ENCODE results near the gene RAD51. TPM values are rescaled to one million over a fixed set of nuclear protein-coding genes. Genes with fewer than 3 reads are reported as not detected.

Gene RAD51
- total and polyA plus RNA-seq, 9 donors: 0.41 to 2.5 (median 0.73) TPM; not detected in 3

DNA sequence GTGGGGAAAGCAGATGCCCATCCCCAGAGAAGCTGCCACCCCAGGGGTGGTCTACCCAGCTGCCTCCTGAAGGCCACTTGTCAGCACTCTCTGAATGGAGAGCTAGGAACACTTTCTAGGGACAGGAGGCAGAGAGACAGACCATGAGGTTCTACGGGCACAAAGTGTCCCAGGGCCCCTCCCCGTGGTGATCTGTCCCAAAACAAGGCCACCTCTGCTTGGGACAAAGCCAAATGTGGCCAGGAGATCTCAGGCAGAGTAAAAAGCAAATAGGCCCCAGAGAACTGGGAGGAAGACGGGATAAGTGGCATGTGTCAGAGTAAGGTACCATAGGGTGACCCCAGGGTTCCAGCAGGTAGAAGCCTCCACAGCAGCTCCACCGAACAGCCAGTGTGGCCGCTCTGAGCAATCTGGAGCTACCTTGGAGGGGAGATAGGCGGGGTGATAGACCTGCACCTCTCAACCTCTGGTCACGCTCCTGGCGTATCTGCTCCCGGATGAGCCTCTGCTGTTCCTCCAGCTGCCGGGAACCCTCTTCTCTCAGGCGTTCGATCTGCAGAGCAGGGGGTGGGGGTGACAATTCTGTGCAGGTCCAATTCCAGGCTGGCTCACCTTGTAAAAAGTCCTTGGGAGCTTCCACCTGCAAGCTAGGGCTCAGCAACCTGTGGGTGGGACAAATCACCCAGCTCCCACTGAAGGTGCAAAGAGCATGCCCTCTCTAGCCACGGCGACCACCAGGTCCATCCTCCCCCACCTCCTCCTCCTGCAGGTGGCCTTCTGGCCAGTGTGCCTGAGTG lies 81.0 kb downstream of the RAD51 start:
- no peaks in the 10 kb centered on the region for H3K4me1 ChIP-seq (ENCODE audit: insufficient read depth)
- H3K4me3 ChIP-seq: no peak overlapping the region
- H3K27ac ChIP-seq: no peak overlapping the region
- H3K27me3 ChIP-seq: no peaks in the 10 kb centered on the region
- WGBS, 3 donors: 92 to 95% (median 95%) methylated on average over 14 of the region's 14 CpGs
- no peak for TF ChIP-seq EP300 (IDR thresholded peaks at IDR 0.05)
- TF ChIP-seq, protein P1, sequence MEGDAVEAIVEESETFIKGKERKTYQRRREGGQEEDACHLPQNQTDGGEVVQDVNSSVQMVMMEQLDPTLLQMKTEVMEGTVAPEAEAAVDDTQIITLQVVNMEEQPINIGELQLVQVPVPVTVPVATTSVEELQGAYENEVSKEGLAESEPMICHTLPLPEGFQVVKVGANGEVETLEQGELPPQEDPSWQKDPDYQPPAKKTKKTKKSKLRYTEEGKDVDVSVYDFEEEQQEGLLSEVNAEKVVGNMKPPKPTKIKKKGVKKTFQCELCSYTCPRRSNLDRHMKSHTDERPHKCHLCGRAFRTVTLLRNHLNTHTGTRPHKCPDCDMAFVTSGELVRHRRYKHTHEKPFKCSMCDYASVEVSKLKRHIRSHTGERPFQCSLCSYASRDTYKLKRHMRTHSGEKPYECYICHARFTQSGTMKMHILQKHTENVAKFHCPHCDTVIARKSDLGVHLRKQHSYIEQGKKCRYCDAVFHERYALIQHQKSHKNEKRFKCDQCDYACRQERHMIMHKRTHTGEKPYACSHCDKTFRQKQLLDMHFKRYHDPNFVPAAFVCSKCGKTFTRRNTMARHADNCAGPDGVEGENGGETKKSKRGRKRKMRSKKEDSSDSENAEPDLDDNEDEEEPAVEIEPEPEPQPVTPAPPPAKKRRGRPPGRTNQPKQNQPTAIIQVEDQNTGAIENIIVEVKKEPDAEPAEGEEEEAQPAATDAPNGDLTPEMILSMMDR (IDR thresholded peaks at IDR 0.05): no peak
- TF ChIP-seq POLR2A (IDR thresholded peaks at IDR 0.05): no peak
- no peak for DNase-seq
- intact Hi-C loops (cut with DNase I): no loop called here
- no peaks in the 10 kb centered on the region for H3K36me3 ChIP-seq
- no peaks in the 10 kb centered on the region for H3K9me3 ChIP-seq

GRCh38 chr15:40776537-40777141 lies 81.7 kb downstream of the RAD51 start:
- TF ChIP-seq POLR2A (IDR thresholded peaks at IDR 0.05) (no peak), EP300 (IDR thresholded peaks at IDR 0.05) (no peak)
- TF ChIP-seq, protein P1 (IDR thresholded peaks at IDR 0.05): no peak
- Histone ChIP-seq H3K9me3 (no peaks in the 10 kb centered on the region), H3K27me3 (no peaks in the 10 kb centered on the region), H3K27ac (no peak overlapping the region), H3K4me1 (ENCODE audit: insufficient read depth) (no peaks in the 10 kb centered on the region), H3K36me3 (no peaks in the 10 kb centered on the region), H3K4me3 (no peak overlapping the region)
- intact Hi-C loops (cut with DNase I): no loop called here
- 77 to 81% (median 80%) methylated on average over 11 of the region's 11 CpGs for WGBS, 3 donors
- DNase-seq: no peak

Small RNA genes within 50 kb of the gene (small RNA-seq; reads per million reads assigned to genes)
- not detected for gene SUMO2P15

Other genes starting within 250 kb of the RAD51 start
- gene CHST14, start 224.2 kb upstream of the RAD51 start, total RNA-seq: 10 to 100 TPM in 6 of 7 donors, 1 to 10 TPM in 1; 8.2 to 28.3 (median 23.8) TPM
- gene CHST14, start 224.2 kb upstream of the RAD51 start, polyA plus RNA-seq: 10 to 100 TPM; 19.9 to 25.8 TPM
- gene CCDC32, start 130.1 kb upstream of the RAD51 start, total RNA-seq: 10 to 100 TPM; 21.0 to 57.6 (median 31.0) TPM
- gene CCDC32, start 130.1 kb upstream of the RAD51 start, polyA plus RNA-seq: 10 to 100 TPM; 26.9 to 32.0 TPM
- 10 to 100 TPM in 4 of 7 donors, 1 to 10 TPM in 3; 2.9 to 13.0 (median 11.1) TPM for gene RPUSD2, start 125.9 kb upstream of the RAD51 start, total RNA-seq
- 1 to 10 TPM; 5.4 to 9.7 TPM for gene RPUSD2, start 125.9 kb upstream of the RAD51 start, polyA plus RNA-seq
- 1 to 10 TPM in 2 of 7 donors, under 1 TPM in 5; 0.13 to 1.4 (median 0.48) TPM for gene KNL1, start 100.9 kb upstream of the RAD51 start, total RNA-seq
- gene KNL1, start 100.9 kb upstream of the RAD51 start, polyA plus RNA-seq: under 1 TPM; 0.15 to 0.77 TPM
- 10 to 100 TPM; 19.2 to 35.6 (median 25.4) TPM for gene RMDN3, start 60.1 kb downstream of the RAD51 start, total RNA-seq
- gene RMDN3, start 60.1 kb downstream of the RAD51 start, polyA plus RNA-seq: 10 to 100 TPM; 21.6 to 23.5 TPM
- gene GCHFR, start 68.9 kb downstream of the RAD51 start, total RNA-seq: 10 to 100 TPM; 16.1 to 40.1 (median 20.8) TPM
- 10 to 100 TPM in 1 of 2 donors, 1 to 10 TPM in 1; 2.8 to 26.1 TPM for gene GCHFR, start 68.9 kb downstream of the RAD51 start, polyA plus RNA-seq
- 1 to 10 TPM in 1 of 7 donors, under 1 TPM in 6; 0.41 to 1.2 (median 0.69) TPM for gene C15orf62, start 74.8 kb downstream of the RAD51 start, total RNA-seq
- under 1 TPM; 0.33 to 0.52 TPM for gene C15orf62, start 74.8 kb downstream of the RAD51 start, polyA plus RNA-seq
- gene ZFYVE19, start 111.9 kb downstream of the RAD51 start, total RNA-seq: 10 to 100 TPM; 15.9 to 31.0 (median 17.4) TPM
- gene ZFYVE19, start 111.9 kb downstream of the RAD51 start, polyA plus RNA-seq: 10 to 100 TPM; 14.7 to 19.1 TPM
- gene DNAJC17, start 112.3 kb downstream of the RAD51 start, total RNA-seq: 10 to 100 TPM; 10.5 to 39.1 (median 31.7) TPM
- gene DNAJC17, start 112.3 kb downstream of the RAD51 start, polyA plus RNA-seq: 10 to 100 TPM; 26.9 to 57.9 TPM
- under 1 TPM in 1 of 7 donors, not detected in 6; 0.95 TPM for gene PPP1R14D, start 133.5 kb downstream of the RAD51 start, total RNA-seq
- gene PPP1R14D, start 133.5 kb downstream of the RAD51 start, polyA plus RNA-seq: not detected
- 100 to 1,000 TPM in 1 of 7 donors, 10 to 100 TPM in 2, 1 to 10 TPM in 3, under 1 TPM in 1; 0.76 to 131 (median 7.4) TPM for gene SPINT1, start 148.9 kb downstream of the RAD51 start, total RNA-seq
- 1 to 10 TPM; 1.6 to 2.0 TPM for gene SPINT1, start 148.9 kb downstream of the RAD51 start, polyA plus RNA-seq
- 1 to 10 TPM in 1 of 7 donors, under 1 TPM in 3, not detected in 3; 0.22 to 3.4 (median 0.33) TPM for gene RHOV, start 179.1 kb downstream of the RAD51 start, total RNA-seq
- gene RHOV, start 179.1 kb downstream of the RAD51 start, polyA plus RNA-seq: under 1 TPM; 0.07 to 0.13 TPM
- 10 to 100 TPM; 12.3 to 26.3 (median 21.8) TPM for gene VPS18, start 199.3 kb downstream of the RAD51 start, total RNA-seq
- 1 to 10 TPM; 8.0 to 8.2 TPM for gene VPS18, start 199.3 kb downstream of the RAD51 start, polyA plus RNA-seq
- 10 to 100 TPM in 1 of 7 donors, 1 to 10 TPM in 6; 2.6 to 10.7 (median 7.9) TPM for gene DLL4, start 234.2 kb downstream of the RAD51 start, total RNA-seq
- 10 to 100 TPM in 1 of 2 donors, 1 to 10 TPM in 1; 4.1 to 15.7 TPM for gene DLL4, start 234.2 kb downstream of the RAD51 start, polyA plus RNA-seq

Data from ovary (tissue), 9 donors.